Measurements from ENCODE around the gene GABRG3. TPM values are rescaled to one million over a fixed set of nuclear protein-coding genes. Genes with fewer than 3 reads are reported as not detected.

GABRG3 gene
- total RNA-seq, 1 experiment from 2014 or later = 0.15 TPM

GRCh38 chr15:27495963-27496459, 525.0 kb downstream of the GABRG3 start:
- Mint-ChIP-seq H3K36me3 (ENCODE audit: insufficient read depth in 1 of 3, low read depth in 3 of 3) (no peaks in the 10 kb centered on the region; a peak in 1 of 7 replicates), H3K27ac (0 out of 7 replicates have a peak overlapping the region, but pooled peaks of 1 of the 3 experiments have one; percentile 18), H3K4me3 (no peak overlapping the region), H3K9me3 (peaks cover 0 to 2% of the 10 kb centered on the region in 2 experiments; a peak in 1 of 5 replicates), H3K27me3 (ENCODE audit: low read depth) (0 out of 2 replicates have a peak, but pooled peaks cover 2% of the 10 kb centered on the region), H3K4me1 (peaks cover 37 to 40% of the 10 kb centered on the region in 2 experiments)
- H3K79me1 ChIP-seq (ENCODE audit: insufficient read depth, low read depth, low read length, poor library complexity, severe bottlenecking) = no peaks in the 10 kb centered on the region
- WGBS (ENCODE audit: extremely low coverage, insufficient read length, low lambda C conversion rate) = no CpG with 5 or more reads among the region's 3 CpGs
- H3K14ac ChIP-seq (ENCODE audit: insufficient read depth, low read length) = no peak overlapping the region
- no peak overlapping the region for H2BK5ac ChIP-seq (ENCODE audit: insufficient read length, low read length)
- no peak overlapping the region for H3K4ac ChIP-seq (ENCODE audit: low read depth, low read length)
- H2BK12ac ChIP-seq (ENCODE audit: insufficient read length, low read depth, low read length) = no peak overlapping the region
- no peak overlapping the region for H2AK5ac ChIP-seq (ENCODE audit: insufficient read length, low read length)
- no peak overlapping the region for H3K27ac ChIP-seq (ENCODE audit: insufficient read length, low read depth, low read length)
- H3K23me2 ChIP-seq (ENCODE audit: insufficient read length, low read depth, low read length, poor library complexity, severe bottlenecking) = no peaks in the 10 kb centered on the region
- no peaks in the 10 kb centered on the region for H4K20me1 ChIP-seq (ENCODE audit: control insufficient read depth, insufficient read depth, insufficient read length)
- H2BK15ac ChIP-seq (ENCODE audit: low read depth, low read length) = no peak overlapping the region
- no peak for DNase-seq
- no peak overlapping the region for H2BK120ac ChIP-seq (ENCODE audit: low read depth, low read length, poor library complexity, severe bottlenecking)
- H4K91ac ChIP-seq (ENCODE audit: insufficient read length, low read depth, low read length) = no peak overlapping the region
- H2AFZ ChIP-seq (ENCODE audit: low read length) = no peak overlapping the region
- no peak overlapping the region for H3K9ac ChIP-seq (ENCODE audit: extremely low read depth, insufficient read length, low read length)
- H3K79me2 ChIP-seq (ENCODE audit: insufficient read depth, low read length) = no peaks in the 10 kb centered on the region
- H3K23ac ChIP-seq (ENCODE audit: insufficient read length, low read depth, low read length) = no peak overlapping the region
- no peak overlapping the region for H4K5ac ChIP-seq (ENCODE audit: insufficient read length, low read depth, low read length)
- no peak overlapping the region for H3K18ac ChIP-seq (ENCODE audit: insufficient read length, low read depth, low read length)
- H3T11ph ChIP-seq (ENCODE audit: low read length) = no peak overlapping the region
- H3K4me2 ChIP-seq (ENCODE audit: insufficient read depth, insufficient read length, low read length) = no peak overlapping the region
- no peaks in the 10 kb centered on the region for H3K9me3 ChIP-seq (ENCODE audit: control insufficient read depth, low read depth, low read length)
- H2BK20ac ChIP-seq (ENCODE audit: low read depth, low read length, poor library complexity, severe bottlenecking) = no peak overlapping the region
- peaks cover under 1% of the 10 kb centered on the region; the same call in 1 of the 2 replicates for H3K4me1 ChIP-seq (ENCODE audit: insufficient read depth, low read length)
- no peak overlapping the region for H3K56ac ChIP-seq (ENCODE audit: insufficient read length, low read depth, low read length)
- H4K8ac ChIP-seq (replicated peaks; ENCODE audit: insufficient read length, low read depth, low read length) = no peak overlapping the region
- no peaks in the 10 kb centered on the region for H3K27me3 ChIP-seq (ENCODE audit: insufficient read depth, low read length)
- TF ChIP-seq CTCF (conservative IDR thresholded peaks at IDR 0.05) = peak; percentile 25; the same call in 2 of the 3 replicates
